IPS-20b (cell line): Measurements from ENCODE around the gene TRHDE.

Experiments used
- H3K27ac ChIP-seq: one replicate; pipeline ENCODE4 v1.5.1; 2013; ENCODE audit warnings: low read length
- H3K27me3 ChIP-seq: 2 replicates; pipeline ENCODE4 v1.6.1; 2013; ENCODE audit warnings: mild to moderate bottlenecking, low read length, inconsistent platforms; ENCODE audit not compliant: insufficient read depth
- H3K36me3 ChIP-seq: 2 replicates; pipeline ENCODE4 v1.6.1; 2013; ENCODE audit warnings: low read depth, mild to moderate bottlenecking, inconsistent platforms, low read length, moderate library complexity; ENCODE audit not compliant: insufficient read depth
- H3K4me1 ChIP-seq: 2 replicates; pipeline ENCODE4 v1.6.1; 2013; ENCODE audit warnings: mild to moderate bottlenecking, control low read depth, inconsistent platforms, low read length, moderate library complexity; ENCODE audit not compliant: insufficient read depth
- H3K4me3 ChIP-seq: 2 replicates; pipeline ENCODE4 v1.5.1; 2013; ENCODE audit warnings: mild to moderate bottlenecking, low read length, inconsistent platforms
- H3K9ac ChIP-seq: 2 replicates; pipeline ENCODE4 v1.6.1; 2013; ENCODE audit warnings: low read depth, mild to moderate bottlenecking, inconsistent platforms, low read length, moderate library complexity
- H3K9me3 ChIP-seq: 2 replicates; pipeline ENCODE4 v1.6.1; 2013; ENCODE audit warnings: mild to moderate bottlenecking, low read depth, low read length, inconsistent platforms; ENCODE audit not compliant: insufficient read depth

The TRHDE gene

DNA sequence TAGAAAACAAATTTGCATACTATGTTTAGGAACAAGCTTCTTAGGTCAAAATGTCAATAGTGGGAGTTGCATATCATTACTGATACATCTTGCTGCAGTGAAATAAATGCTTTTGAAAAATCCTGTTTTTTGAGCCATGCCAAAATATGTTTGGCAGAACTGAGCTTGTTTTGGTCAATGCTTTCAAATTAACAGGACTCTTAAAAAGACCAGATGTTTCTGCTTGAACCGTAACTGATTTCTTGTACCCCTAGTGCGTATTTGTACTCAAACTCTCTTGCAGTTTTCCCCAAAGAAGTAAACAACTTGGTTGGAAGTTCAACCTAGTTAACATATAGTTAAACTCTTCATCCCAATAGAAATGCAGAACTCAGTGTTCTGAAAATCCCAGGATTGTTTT is 3.4 kb downstream of the TRHDE start:
- H3K27ac ChIP-seq: no peak overlapping the region
- no peak overlapping the region for H3K4me3 ChIP-seq
- H3K4me1 ChIP-seq: peaks cover 7% of the 10 kb centered on the region; the same call in 1 of the 2 replicates
- H3K9me3 ChIP-seq: no peaks in the 10 kb centered on the region
- no peaks in the 10 kb centered on the region for H3K36me3 ChIP-seq
- no peak overlapping the region for H3K9ac ChIP-seq
- H3K27me3 ChIP-seq: peaks cover 53% of the 10 kb centered on the region

DNA sequence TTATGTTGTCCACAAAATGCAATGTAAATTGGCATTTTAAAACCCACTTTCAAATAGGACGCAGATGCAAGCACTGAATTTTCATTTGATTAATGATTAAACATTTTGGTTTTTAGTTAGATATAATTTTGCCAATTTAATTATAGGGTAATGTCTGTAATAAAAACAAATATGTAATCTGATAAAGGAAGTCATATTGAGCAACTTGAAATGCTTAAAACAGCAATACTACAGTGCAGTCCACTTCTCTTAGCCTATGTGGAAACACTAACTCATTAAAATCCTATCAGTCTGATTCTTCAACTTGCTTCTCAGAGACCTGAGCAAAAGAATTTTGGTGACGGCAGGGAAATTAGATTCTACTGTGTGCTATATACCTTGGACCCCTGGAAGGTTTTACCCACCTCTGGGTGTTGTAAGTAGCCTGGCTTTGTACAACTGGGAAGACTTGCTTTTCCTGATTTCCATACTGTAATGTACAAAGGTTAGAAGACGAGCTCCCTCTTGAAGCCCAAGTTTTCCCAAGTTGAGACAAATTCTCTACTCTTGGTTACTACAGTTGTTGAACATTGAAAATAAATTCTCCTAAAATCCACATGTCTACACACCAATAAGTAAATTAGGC is 4.1 kb downstream of the TRHDE start:
- H3K9me3 ChIP-seq: no peaks in the 10 kb centered on the region
- H3K9ac ChIP-seq: no peak overlapping the region
- H3K4me3 ChIP-seq: no peak overlapping the region
- no peaks in the 10 kb centered on the region for H3K36me3 ChIP-seq
- H3K27ac ChIP-seq: no peak overlapping the region
- peaks cover 9% of the 10 kb centered on the region; the same call in 1 of the 2 replicates for H3K4me1 ChIP-seq
- peaks cover 45% of the 10 kb centered on the region for H3K27me3 ChIP-seq

DNA sequence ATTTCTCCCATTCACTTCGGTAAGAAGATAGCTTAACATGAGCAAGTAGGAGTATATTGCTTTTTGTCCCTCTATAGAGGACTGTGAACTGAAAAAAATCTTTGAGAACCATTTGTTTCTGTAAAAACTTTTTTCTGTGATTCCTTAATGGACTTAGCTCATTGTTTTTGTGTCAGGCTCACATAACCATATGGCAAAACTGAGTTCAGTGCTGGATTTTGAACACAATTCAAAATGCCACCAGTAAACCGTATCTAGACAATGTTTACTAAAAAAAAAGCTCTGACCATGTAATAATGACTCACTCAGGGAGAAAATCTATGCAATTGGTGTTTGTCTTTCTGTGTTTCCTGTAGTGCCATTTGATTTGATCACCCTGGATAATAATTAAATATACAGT is 5.2 kb downstream of the TRHDE start:
- Histone ChIP-seq H3K9me3 (no peaks in the 10 kb centered on the region), H3K27me3 (peaks cover 34% of the 10 kb centered on the region), H3K4me1 (peaks cover 16% of the 10 kb centered on the region; the same call in 1 of the 2 replicates), H3K27ac (no peak overlapping the region), H3K36me3 (no peaks in the 10 kb centered on the region), H3K4me3 (no peak overlapping the region), H3K9ac (no peak overlapping the region)

DNA sequence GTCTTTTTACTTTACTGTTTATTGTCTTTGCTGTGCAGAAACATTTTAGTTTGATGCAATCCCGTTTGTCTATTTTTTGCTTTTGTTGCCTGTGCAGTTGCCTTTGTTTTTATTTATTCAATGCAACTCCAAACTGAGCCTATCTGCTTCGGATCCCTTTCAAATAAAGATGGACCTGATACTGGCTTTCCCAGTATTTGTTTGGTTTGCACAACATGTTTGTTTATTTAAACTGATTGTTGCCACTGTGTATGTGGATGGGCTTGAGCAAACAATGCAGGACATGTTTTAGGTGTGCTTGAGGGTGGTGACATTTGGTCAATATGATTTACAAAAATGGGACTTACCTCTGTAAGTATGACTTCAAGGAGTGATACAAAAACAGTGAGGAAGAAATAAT is 6.7 kb downstream of the TRHDE start:
- H3K9me3 ChIP-seq: no peaks in the 10 kb centered on the region
- H3K27ac ChIP-seq: no peak overlapping the region
- peaks cover 16% of the 10 kb centered on the region; the same call in 1 of the 2 replicates for H3K4me1 ChIP-seq
- no peak overlapping the region for H3K9ac ChIP-seq
- peaks cover 19% of the 10 kb centered on the region for H3K27me3 ChIP-seq
- no peak overlapping the region for H3K4me3 ChIP-seq
- H3K36me3 ChIP-seq: no peaks in the 10 kb centered on the region

DNA sequence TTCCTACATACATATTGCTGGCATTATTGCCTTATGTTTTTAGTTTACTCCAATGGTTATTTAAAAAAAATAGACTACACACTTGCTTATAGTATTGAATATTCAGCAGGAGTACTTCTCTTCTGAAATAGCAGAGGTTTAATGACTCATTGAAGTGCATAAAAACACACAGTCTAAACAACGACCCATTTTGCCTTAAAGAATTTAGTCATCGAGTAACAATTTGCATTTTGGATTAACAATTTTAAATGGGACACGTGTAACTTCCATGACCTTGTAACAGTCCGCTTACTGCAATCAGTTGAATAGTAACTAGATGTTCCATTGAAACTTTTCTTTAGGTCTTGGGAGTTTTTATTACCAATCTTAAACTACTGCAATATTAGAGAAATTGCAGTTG is 9.0 kb downstream of the TRHDE start:
- Histone ChIP-seq H3K36me3 (no peaks in the 10 kb centered on the region), H3K4me1 (peaks cover 16% of the 10 kb centered on the region; the same call in 1 of the 2 replicates), H3K27me3 (no peaks in the 10 kb centered on the region), H3K9ac (no peak overlapping the region), H3K27ac (no peak overlapping the region), H3K4me3 (no peak overlapping the region; the same call in 1 of the 2 replicates), H3K9me3 (no peaks in the 10 kb centered on the region)

DNA sequence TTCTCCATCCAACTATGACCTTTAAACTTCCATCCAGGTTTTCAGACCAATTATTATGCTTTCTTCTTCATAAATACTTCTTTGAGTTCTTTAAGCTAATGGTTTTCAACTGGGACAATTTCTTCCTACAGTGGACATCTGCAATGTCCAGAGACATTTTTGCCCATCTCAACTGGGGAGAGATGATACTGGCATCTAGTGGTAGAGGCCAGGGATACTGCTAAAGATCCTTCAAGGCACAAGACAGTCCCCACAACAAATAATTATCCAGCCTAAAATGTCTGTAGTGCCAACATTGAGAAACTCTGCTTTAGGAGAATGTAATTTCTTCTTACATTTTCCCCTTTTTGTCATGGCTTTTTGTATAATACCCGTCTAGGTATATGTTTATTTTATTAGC is 10.6 kb downstream of the TRHDE start:
- peaks cover 16% of the 10 kb centered on the region; the same call in 1 of the 2 replicates for H3K4me1 ChIP-seq
- no peaks in the 10 kb centered on the region for H3K9me3 ChIP-seq
- H3K9ac ChIP-seq: no peak overlapping the region
- H3K4me3 ChIP-seq: no peak overlapping the region
- H3K27me3 ChIP-seq: no peaks in the 10 kb centered on the region
- no peaks in the 10 kb centered on the region for H3K36me3 ChIP-seq
- H3K27ac ChIP-seq: no peak overlapping the region

DNA sequence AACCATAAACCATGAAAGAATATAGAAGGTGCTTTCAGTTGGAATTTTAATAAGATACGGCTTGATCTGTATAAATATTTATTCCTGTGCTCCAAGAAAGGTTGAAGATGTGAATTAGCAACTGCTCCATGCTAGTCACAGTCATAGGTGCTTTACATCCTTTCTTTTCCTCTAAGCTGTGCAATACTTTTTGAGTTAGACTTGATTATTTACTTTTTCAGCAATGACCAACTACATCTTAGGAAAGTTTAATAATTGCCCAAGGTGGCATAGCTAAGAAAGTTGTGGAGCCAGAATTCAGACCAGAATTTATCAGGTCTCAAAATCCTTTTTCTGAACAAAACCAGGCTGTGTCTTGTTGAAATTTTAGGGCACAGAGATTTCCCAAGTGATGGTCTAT is 13.7 kb downstream of the TRHDE start:
- H3K9ac ChIP-seq: no peak overlapping the region
- no peaks in the 10 kb centered on the region for H3K27me3 ChIP-seq
- H3K9me3 ChIP-seq: no peaks in the 10 kb centered on the region
- H3K27ac ChIP-seq: no peak overlapping the region
- no peaks in the 10 kb centered on the region for H3K36me3 ChIP-seq
- H3K4me3 ChIP-seq: no peak overlapping the region
- H3K4me1 ChIP-seq: peaks cover 15% of the 10 kb centered on the region; the same call in 1 of the 2 replicates

DNA sequence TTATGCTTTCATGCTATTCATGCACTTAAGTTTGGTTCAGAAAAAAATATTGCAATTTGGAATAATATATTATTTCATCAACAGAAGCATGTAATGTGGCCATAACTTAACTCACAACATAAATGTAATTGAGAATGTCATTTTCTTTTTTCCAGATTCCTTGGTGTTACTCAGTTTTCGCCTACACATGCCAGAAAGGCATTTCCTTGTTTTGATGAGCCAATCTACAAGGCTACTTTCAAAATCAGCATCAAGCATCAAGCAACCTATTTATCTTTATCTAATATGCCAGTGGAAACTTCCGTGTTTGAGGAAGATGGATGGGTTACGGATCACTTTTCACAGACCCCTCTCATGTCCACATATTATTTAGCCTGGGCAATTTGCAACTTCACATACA is 14.4 kb downstream of the TRHDE start:
- no peaks in the 10 kb centered on the region for H3K36me3 ChIP-seq
- H3K27ac ChIP-seq: no peak overlapping the region
- H3K9ac ChIP-seq: no peak overlapping the region
- H3K9me3 ChIP-seq: no peaks in the 10 kb centered on the region
- H3K4me1 ChIP-seq: peaks cover 8% of the 10 kb centered on the region; the same call in 1 of the 2 replicates
- no peak overlapping the region for H3K4me3 ChIP-seq
- H3K27me3 ChIP-seq: no peaks in the 10 kb centered on the region

DNA sequence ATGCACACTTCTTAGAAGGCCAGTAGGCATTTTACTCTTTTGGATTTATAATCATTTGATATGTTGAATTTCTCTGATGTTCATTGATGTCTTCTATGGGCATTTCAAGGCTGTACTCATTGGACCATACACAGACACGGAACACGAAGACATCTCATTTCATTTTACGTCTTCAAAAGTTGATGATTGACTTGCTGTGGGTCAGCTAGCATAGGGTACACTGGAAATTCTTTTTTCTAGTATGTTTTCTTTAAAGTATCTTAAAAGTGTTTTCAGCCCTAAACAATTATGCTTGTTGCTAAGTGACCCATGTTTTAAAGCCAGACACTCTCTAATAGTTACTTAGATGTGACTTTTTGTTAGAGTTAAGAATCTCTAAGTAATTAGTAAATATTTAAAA is 16.3 kb downstream of the TRHDE start:
- H3K27ac ChIP-seq: no peak overlapping the region
- no peaks in the 10 kb centered on the region for H3K27me3 ChIP-seq
- H3K4me3 ChIP-seq: no peak overlapping the region
- H3K9me3 ChIP-seq: no peaks in the 10 kb centered on the region
- H3K36me3 ChIP-seq: no peaks in the 10 kb centered on the region
- H3K9ac ChIP-seq: no peak overlapping the region
- H3K4me1 ChIP-seq: peaks cover 4% of the 10 kb centered on the region; the same call in 1 of the 2 replicates

DNA sequence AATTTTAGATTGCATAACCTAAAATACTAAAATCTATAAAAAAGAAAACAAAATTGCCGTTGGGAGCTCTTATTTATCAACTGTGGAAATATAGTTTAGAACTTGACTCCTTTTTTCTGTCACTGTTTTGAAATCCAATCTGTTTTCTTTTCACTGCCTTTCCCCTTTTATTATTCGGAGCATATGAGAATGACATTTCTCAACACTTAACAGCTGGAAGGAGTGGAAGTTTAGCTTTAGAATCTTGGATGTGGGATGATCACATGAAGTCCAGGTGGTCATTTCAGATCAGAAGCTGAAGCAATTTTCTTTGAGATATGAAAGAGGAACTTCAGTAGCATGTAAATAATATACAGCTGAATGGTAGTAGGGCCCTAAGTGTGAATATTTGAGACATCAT is 16.7 kb downstream of the TRHDE start:
- Histone ChIP-seq H3K36me3 (no peaks in the 10 kb centered on the region), H3K27me3 (no peaks in the 10 kb centered on the region), H3K4me3 (no peak overlapping the region), H3K27ac (no peak overlapping the region), H3K9me3 (no peaks in the 10 kb centered on the region), H3K9ac (no peak overlapping the region), H3K4me1 (peaks cover 4% of the 10 kb centered on the region; the same call in 1 of the 2 replicates)

DNA sequence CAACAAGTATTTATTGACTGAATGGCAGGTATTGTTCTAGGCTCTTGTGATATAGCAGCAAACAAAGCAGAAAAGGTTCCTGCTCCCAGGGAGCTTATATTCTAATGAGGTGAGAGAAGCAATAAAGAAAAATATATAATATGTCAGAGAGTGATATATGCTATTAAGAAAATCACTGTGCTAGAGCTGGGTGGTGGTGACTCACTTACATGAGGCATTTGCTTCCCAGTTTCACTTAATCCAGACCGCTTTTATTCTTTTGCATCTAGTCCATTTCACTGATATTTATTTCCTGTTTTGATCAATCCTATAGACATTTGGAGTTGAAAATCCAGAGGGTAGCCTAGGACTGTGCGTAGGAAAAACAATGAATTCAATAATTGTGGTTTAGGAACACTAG is 17.5 kb downstream of the TRHDE start:
- Histone ChIP-seq H3K36me3 (no peaks in the 10 kb centered on the region), H3K27me3 (no peaks in the 10 kb centered on the region), H3K9ac (no peak overlapping the region), H3K9me3 (no peaks in the 10 kb centered on the region), H3K4me3 (no peak overlapping the region), H3K4me1 (peaks cover 4% of the 10 kb centered on the region; the same call in 1 of the 2 replicates), H3K27ac (no peak overlapping the region)

DNA sequence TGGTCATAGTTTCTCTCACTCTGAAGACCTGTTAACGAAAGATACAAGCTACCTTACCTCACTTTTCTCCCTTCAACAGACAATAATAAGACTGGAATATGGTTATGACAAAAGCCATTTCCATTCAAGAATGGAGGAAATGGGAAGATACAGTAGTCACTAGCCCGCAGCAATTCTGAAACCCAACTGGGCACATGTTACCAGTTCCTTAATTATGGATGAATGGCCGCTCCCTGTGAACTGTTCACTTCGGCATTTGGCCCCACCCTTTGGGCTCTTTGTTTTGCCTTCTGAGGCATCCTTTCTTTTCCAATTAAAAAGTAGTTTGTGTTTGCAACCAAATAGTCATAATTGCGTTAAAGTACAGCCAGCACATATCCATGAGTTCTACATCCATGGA is 19.0 kb downstream of the TRHDE start:
- no peaks in the 10 kb centered on the region for H3K9me3 ChIP-seq
- H3K27ac ChIP-seq: no peak overlapping the region
- no peak overlapping the region for H3K9ac ChIP-seq
- no peaks in the 10 kb centered on the region for H3K27me3 ChIP-seq
- peaks cover 4% of the 10 kb centered on the region; the same call in 1 of the 2 replicates for H3K4me1 ChIP-seq
- no peak overlapping the region for H3K4me3 ChIP-seq
- no peaks in the 10 kb centered on the region for H3K36me3 ChIP-seq
